Colonic mucosa (tissue), 4 donors: ENCODE data around the gene C2orf49. TPM values are rescaled to one million over a fixed set of nuclear protein-coding genes. Genes with fewer than 3 reads are reported as not detected.

ENCODE experiments used
- DNase-seq: peaks from one replicate; pipeline ENCODE4 v3.0.0-alpha.2; 2020
- H3K27ac ChIP-seq: fragments of 200-600 bp; one replicate; pipeline ENCODE4 v1.8.0; 2021
- H3K27me3 ChIP-seq: fragments of 200-600 bp; one replicate; pipeline ENCODE4 v1.8.0; 2021
- H3K36me3 ChIP-seq: fragments of 200-600 bp; one replicate; pipeline ENCODE4 v1.8.0; 2021
- H3K4me1 ChIP-seq: fragments of 200-600 bp; one replicate; pipeline ENCODE4 v1.8.0; 2021; ENCODE audit warnings: mild to moderate bottlenecking
- H3K4me3 ChIP-seq: fragments of 200-600 bp; one replicate; pipeline ENCODE4 v1.8.0; 2021
- H3K9ac ChIP-seq, 2 donors: one replicate each; pipeline ENCODE4 v1.7.0; 2013; ENCODE audit warnings: control low read depth in 2 of 2, low read depth in 2 of 2, low read length in 2 of 2
- H3K9me3 ChIP-seq: fragments of 200-600 bp; one replicate; pipeline ENCODE4 v1.8.0; 2021
- CTCF ChIP-seq: fragments of 200-600 bp; IDR thresholded peaks from one replicate; pipeline ENCODE4 v1.8.0; 2022; ENCODE audit warnings: antibody characterized with exemption, mild to moderate bottlenecking
- intact Hi-C: fragments of 100-400 bp; cut with DNase I; formaldehyde crosslinking; loops from one replicate; pipeline ENCODE4 v1.14.1; 2022
- total RNA-seq, 2 donors: library from RNA; stranded (reverse); fragmentation: NEBNext Ultra II Directional in 1 of 2; extraction: Animal tissue kit (Norgen Biotek cat#: 25700) in 1 of 2; gene quantifications; one replicate each; pipeline ENCODE4 v1.2.1, GENCODE V29; 2021
- donor health status: healthy.
- donor health status: DM: no; HTN: no; CAD: no.
- donor health status: DM: no; HTN: no; CAD: no.

The C2orf49 gene
- 10 to 100 TPM; 11.9 to 17.4 TPM for total RNA-seq

- Histone ChIP-seq H3K9ac (peak within 1 kb of the TSS; percentile 68 to 92), H3K27ac (peak within 1 kb of the TSS; percentile 77), H3K4me3 (peak within 1 kb of the TSS; percentile 80), H3K36me3 (no peaks in the 10 kb centered on the region), H3K27me3 (no peaks in the 10 kb centered on the region), H3K4me1 (peaks cover 10% of the 10 kb centered on the region), H3K9me3 (no peaks in the 10 kb centered on the region)
- peak; percentile 90 for DNase-seq
- intact Hi-C loops: no loop called here
- TF ChIP-seq CTCF: no peak
These were observed at the start of gene C2orf49 for GRCh38 chr2:105337122-105338019. TSS of gene C2orf49 (plus strand) at chr2:105337540. CDS start at chr2:105337588, 48 bp downstream.

GRCh38 chr2:105287692-105288091, 49.6 kb upstream of the C2orf49 start:
- peaks cover 7% of the 10 kb centered on the region for H3K36me3 ChIP-seq
- TF ChIP-seq CTCF: peak; percentile 29
- H3K9ac ChIP-seq: no peak overlapping the region
- intact Hi-C loops: loop anchor here (5.0 kb wide), 1 partner anchor 235 kb away; no protein-coding TSS in a partner anchor
- H3K27ac ChIP-seq: no peak overlapping the region
- H3K4me3 ChIP-seq: no peak overlapping the region
- peak; percentile 46 for DNase-seq
- no peaks in the 10 kb centered on the region for H3K9me3 ChIP-seq
- no peaks in the 10 kb centered on the region for H3K27me3 ChIP-seq
- no peaks in the 10 kb centered on the region for H3K4me1 ChIP-seq

- no peak overlapping the region for H3K27ac ChIP-seq
- H3K9ac ChIP-seq: no peak overlapping the region
- H3K4me1 ChIP-seq: no peaks in the 10 kb centered on the region
- intact Hi-C loops: loop anchor here (5.0 kb wide), 1 partner anchor 234 kb away; no protein-coding TSS in a partner anchor
- no peak for TF ChIP-seq CTCF
- no peaks in the 10 kb centered on the region for H3K27me3 ChIP-seq
- H3K9me3 ChIP-seq: no peaks in the 10 kb centered on the region
- peaks cover 7% of the 10 kb centered on the region for H3K36me3 ChIP-seq
- DNase-seq: no peak
- no peak overlapping the region for H3K4me3 ChIP-seq
These were observed 49.2 kb upstream of the C2orf49 start for GRCh38 chr2:105288133-105288532.

- Histone ChIP-seq H3K9me3 (no peaks in the 10 kb centered on the region), H3K9ac (no peak overlapping the region), H3K4me3 (no peak overlapping the region), H3K4me1 (no peaks in the 10 kb centered on the region), H3K27ac (no peak overlapping the region), H3K27me3 (no peaks in the 10 kb centered on the region), H3K36me3 (no peaks in the 10 kb centered on the region)
- intact Hi-C loops: no loop called here
- TF ChIP-seq CTCF: no peak
- no peak for DNase-seq
These were observed 46.2 kb upstream of the C2orf49 start for GRCh38 chr2:105290981-105291660.

- no peak for DNase-seq
- Histone ChIP-seq H3K4me3 (no peak overlapping the region), H3K36me3 (no peaks in the 10 kb centered on the region), H3K27me3 (no peaks in the 10 kb centered on the region), H3K9ac (no peak overlapping the region), H3K27ac (no peak overlapping the region), H3K4me1 (no peaks in the 10 kb centered on the region), H3K9me3 (no peaks in the 10 kb centered on the region)
- no peak for TF ChIP-seq CTCF
- intact Hi-C loops: no loop called here
These were observed 45.4 kb upstream of the C2orf49 start for GRCh38 chr2:105291981-105292380.
